GM12865 (cell line): ENCODE results near the gene LRRC4C.
A peak's percentile ranks its signal among the peaks of the same experiment; 100 is the strongest.

Experiments used
- DNase-seq: peaks from one replicate; pipeline ENCODE4 v3.0.0; 2010; ENCODE audit warnings: low read depth
- H3K4me3 ChIP-seq: 2 replicates; pipeline ENCODE4 v1.5.1; 2011; ENCODE audit warnings: mild to moderate bottlenecking, low read depth, low read length, control low read depth
- TF ChIP-seq, protein P1 (sequence below): IDR thresholded peaks from 2 replicates; pipeline ENCODE4 v1.5.1; 2011; ENCODE audit warnings: low read length, control low read depth, low read depth, inconsistent platforms; ENCODE audit not compliant: insufficient read depth; ENCODE audit errors: missing control alignments

LRRC4C gene

DNA sequence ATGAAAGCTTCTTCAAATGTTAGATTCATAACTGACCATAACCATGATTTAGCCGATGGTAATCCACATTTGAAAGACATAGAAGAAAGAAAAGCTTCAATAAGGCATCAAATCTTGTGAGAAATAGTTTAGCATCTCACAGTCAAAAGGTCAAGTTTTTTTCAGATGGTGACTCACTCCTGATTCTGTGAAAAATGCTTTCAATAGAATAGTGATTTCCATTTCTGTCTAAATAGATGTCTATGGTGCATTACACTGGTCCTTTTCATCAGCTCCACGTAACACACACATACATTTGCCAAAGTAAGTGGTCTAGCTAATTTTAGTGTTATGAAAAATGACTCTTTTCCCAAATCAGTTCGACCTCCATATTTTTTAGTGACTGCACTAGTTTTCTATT is 139.2 kb downstream of the LRRC4C start:
- H3K4me3 ChIP-seq: no peak overlapping the region
- DNase-seq: peak; percentile 9
- TF ChIP-seq, protein P1, sequence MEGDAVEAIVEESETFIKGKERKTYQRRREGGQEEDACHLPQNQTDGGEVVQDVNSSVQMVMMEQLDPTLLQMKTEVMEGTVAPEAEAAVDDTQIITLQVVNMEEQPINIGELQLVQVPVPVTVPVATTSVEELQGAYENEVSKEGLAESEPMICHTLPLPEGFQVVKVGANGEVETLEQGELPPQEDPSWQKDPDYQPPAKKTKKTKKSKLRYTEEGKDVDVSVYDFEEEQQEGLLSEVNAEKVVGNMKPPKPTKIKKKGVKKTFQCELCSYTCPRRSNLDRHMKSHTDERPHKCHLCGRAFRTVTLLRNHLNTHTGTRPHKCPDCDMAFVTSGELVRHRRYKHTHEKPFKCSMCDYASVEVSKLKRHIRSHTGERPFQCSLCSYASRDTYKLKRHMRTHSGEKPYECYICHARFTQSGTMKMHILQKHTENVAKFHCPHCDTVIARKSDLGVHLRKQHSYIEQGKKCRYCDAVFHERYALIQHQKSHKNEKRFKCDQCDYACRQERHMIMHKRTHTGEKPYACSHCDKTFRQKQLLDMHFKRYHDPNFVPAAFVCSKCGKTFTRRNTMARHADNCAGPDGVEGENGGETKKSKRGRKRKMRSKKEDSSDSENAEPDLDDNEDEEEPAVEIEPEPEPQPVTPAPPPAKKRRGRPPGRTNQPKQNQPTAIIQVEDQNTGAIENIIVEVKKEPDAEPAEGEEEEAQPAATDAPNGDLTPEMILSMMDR: no peak

DNA sequence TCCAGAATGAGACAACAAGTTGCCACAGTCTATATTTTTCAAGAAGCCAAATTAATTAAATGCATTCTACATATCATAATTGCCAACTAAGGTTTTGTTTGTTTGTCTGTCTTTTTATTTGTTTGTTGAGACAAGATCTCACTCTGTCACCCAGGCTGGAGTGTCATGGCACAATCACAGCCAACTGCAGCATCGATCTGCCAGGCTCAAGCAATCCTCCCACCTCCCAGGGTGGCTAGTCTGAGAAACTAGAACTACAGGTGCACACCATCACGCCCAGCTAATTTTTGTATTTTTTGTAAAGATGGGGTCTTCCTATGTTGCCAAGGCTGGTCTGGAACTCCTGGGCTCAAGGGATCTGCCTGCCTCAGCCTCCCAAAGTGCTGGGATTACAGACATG is 140.0 kb downstream of the LRRC4C start:
- DNase-seq: no peak
- H3K4me3 ChIP-seq: no peak overlapping the region
- TF ChIP-seq, protein P1: no peak

DNA sequence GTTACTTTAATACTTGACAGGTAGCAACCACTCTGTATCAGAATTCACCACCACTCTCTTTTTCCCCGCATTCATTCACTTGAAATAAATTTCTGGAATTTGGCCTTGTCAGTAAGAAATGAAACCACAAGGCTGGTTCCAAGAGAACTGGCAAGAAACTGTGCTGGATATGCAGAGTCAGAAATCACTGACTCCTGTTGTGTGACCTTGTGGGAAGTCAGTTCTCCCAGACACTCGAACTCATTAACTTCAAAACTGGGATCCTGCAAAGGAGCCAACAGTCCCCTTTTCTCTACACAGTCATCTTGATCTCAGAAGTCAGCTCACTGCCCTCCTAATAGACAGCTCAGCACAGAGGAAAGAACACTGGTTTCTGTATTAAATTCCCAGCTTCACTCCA is 142.7 kb downstream of the LRRC4C start:
- no peak for DNase-seq

DNA sequence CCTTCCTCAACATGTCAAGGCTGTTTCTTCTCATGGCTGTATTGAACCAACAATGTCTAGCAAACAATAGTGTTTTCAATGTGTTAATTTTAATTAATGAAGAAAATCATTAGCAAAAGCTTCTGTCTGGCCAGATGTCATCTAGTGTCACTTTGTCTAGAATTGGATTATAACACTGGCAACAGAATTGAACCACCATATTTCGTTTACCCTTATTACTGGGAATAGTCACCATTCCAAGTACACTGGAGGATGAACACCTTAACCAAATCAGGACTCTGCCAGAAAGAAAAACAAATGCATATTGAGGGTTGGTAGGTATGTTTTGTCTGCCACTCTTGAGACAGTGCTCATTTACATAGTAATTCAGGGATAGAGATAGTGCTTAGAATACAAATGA is 146.2 kb downstream of the LRRC4C start:
- H3K4me3 ChIP-seq: no peak overlapping the region
- TF ChIP-seq, protein P1: no peak
- DNase-seq: no peak

More for the DNA sequence above, 142.7 kb downstream of the LRRC4C start:
- TF ChIP-seq, protein P1: no peak
- H3K4me3 ChIP-seq: no peak overlapping the region

DNA sequence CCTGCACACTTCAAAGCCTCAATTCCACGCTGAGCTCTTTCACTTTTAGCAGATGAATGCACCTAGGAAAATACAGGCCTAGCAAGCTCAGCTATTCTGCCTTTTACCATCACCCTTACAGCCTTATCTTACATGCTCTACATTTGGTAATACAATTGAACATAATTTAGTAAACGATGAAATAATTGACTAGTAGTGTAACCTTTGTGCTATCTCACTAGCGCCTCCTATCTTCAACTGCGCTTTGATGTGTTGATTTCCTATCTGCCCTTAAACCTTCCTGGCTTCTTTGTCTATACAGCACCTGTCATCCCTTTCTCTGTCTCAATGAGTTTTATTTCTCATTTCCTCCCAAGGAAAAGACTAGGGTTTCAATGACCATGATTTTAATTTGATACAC is 149.7 kb downstream of the LRRC4C start:
- peak; percentile 38 for DNase-seq
- peak overlapping the region; percentile 9; the same call in 1 of the 2 replicates for H3K4me3 ChIP-seq
- TF ChIP-seq, protein P1: peak; percentile 33

DNA sequence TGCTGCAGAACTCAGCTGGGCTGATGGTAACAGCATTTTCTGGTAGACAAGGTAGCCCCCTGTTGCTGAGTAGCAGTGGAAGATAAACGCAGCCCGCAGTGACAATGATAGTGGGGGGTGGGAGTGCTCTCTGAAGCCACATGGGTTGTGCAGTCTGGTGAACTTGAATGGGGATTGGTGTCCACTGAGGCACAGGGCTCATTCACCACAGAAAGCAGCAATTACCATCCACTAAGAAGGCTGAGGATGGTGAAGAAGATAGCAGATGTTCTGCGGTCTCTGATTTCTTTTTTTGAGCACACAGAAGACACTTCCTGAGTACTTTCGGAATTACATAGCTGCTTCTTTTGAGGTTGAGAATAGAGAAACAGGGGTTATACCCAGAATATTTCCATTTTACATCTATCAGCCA is 150.3 kb downstream of the LRRC4C start:
- H3K4me3 ChIP-seq: no peak overlapping the region; the same call in 1 of the 2 replicates
- TF ChIP-seq, protein P1: no peak
- peak; percentile 89 for DNase-seq

DNA sequence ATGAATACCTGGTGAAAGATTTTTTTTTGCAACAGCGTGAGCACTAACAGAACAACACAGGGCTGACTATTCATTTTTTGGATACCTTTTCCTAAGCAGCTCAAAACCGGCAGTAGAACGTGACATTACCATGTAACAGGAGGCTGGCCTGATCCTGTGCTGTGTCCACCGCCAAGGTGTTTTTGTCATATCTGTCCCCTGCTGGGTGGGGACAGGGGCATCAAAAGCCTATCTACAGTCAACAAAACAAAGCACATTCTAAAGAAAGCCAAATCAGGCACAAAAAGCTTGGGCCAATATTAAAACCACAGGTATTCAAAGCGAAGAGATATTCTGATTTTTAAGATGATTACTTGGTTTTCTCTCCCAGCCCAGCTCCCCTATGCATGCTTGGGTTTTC is 151.2 kb downstream of the LRRC4C start:
- TF ChIP-seq, protein P1: no peak
- H3K4me3 ChIP-seq: no peak overlapping the region

More for the DNA sequence above, 151.2 kb downstream of the LRRC4C start:
- DNase-seq: no peak
